ENCODE measurements around the gene ZPR1. TPM values are rescaled to one million over a fixed set of nuclear protein-coding genes. Genes with fewer than 3 reads are reported as not detected.

ZPR1 gene
- total RNA-seq, 2 donors from 2014 or later, result 31.1 to 40.7 TPM

GRCh38 chr11:116786326-116786725 lies 1.5 kb downstream of the ZPR1 start:
- no peak overlapping the region for H3K4me3 ChIP-seq
- H3K9me3 ChIP-seq, result no peaks in the 10 kb centered on the region
- no peak overlapping the region for H3K9ac ChIP-seq (ENCODE audit: low read depth in 2 of 2, low read length in 2 of 2)
- H3K27ac ChIP-seq, result no peak overlapping the region
- no peaks in the 10 kb centered on the region for H3K27me3 ChIP-seq
- intact Hi-C loops (cut with DNase I), result no loop called here
- H3K4me1 ChIP-seq, result peaks cover 6% of the 10 kb centered on the region
- no peak for DNase-seq
- peaks cover 7% of the 10 kb centered on the region for H3K36me3 ChIP-seq
- no peak for TF ChIP-seq CTCF (IDR thresholded peaks at IDR 0.05)

GRCh38 chr11:116782728-116783127 lies 5.1 kb downstream of the ZPR1 start:
- H3K9me3 ChIP-seq, result no peaks in the 10 kb centered on the region
- DNase-seq, result no peak
- H3K27ac ChIP-seq, result no peak overlapping the region
- intact Hi-C loops (cut with DNase I), result no loop called here
- no peak overlapping the region for H3K4me3 ChIP-seq
- H3K36me3 ChIP-seq, result peaks cover 19% of the 10 kb centered on the region
- H3K27me3 ChIP-seq, result no peaks in the 10 kb centered on the region
- no peak for TF ChIP-seq CTCF (IDR thresholded peaks at IDR 0.05)
- no peak overlapping the region for H3K9ac ChIP-seq (ENCODE audit: low read depth in 2 of 2, low read length in 2 of 2)
- peaks cover 6% of the 10 kb centered on the region for H3K4me1 ChIP-seq

- Histone ChIP-seq H3K27me3 (no peaks in the 10 kb centered on the region), H3K9me3 (no peaks in the 10 kb centered on the region), H3K9ac (ENCODE audit: low read depth in 2 of 2, low read length in 2 of 2) (no peak overlapping the region), H3K27ac (no peak overlapping the region), H3K4me3 (no peak overlapping the region), H3K4me1 (no peaks in the 10 kb centered on the region), H3K36me3 (peaks cover 12% of the 10 kb centered on the region)
- DNase-seq, result no peak
- no peak for TF ChIP-seq CTCF (IDR thresholded peaks at IDR 0.05)
- intact Hi-C loops (cut with DNase I), result no loop called here
These were observed 9.3 kb downstream of the ZPR1 start for GRCh38 chr11:116778556-116778955.

- H3K9me3 ChIP-seq, result no peaks in the 10 kb centered on the region
- H3K27ac ChIP-seq, result no peak overlapping the region
- H3K4me1 ChIP-seq, result peaks cover 2% of the 10 kb centered on the region
- H3K36me3 ChIP-seq, result peaks cover 12% of the 10 kb centered on the region
- no peak overlapping the region for H3K9ac ChIP-seq (ENCODE audit: low read depth in 2 of 2, low read length in 2 of 2)
- H3K4me3 ChIP-seq, result no peak overlapping the region
- H3K27me3 ChIP-seq, result no peaks in the 10 kb centered on the region
- DNase-seq, result no peak
- intact Hi-C loops (cut with DNase I), result no loop called here
- no peak for TF ChIP-seq CTCF (IDR thresholded peaks at IDR 0.05)
These were observed 10.8 kb downstream of the ZPR1 start for GRCh38 chr11:116777056-116777455.

- Histone ChIP-seq H3K36me3 (peaks cover 12% of the 10 kb centered on the region), H3K9ac (ENCODE audit: low read depth in 2 of 2, low read length in 2 of 2) (no peak overlapping the region), H3K4me3 (no peak overlapping the region), H3K4me1 (peaks cover 7% of the 10 kb centered on the region), H3K27ac (no peak overlapping the region), H3K9me3 (no peaks in the 10 kb centered on the region), H3K27me3 (no peaks in the 10 kb centered on the region)
- no peak for TF ChIP-seq CTCF (IDR thresholded peaks at IDR 0.05)
- intact Hi-C loops (cut with DNase I), result no loop called here
- DNase-seq, result no peak
These were observed 11.3 kb downstream of the ZPR1 start for GRCh38 chr11:116776522-116776984.

- intact Hi-C loops (cut with DNase I), result no loop called here
- Histone ChIP-seq H3K36me3 (peaks cover 12% of the 10 kb centered on the region), H3K9ac (ENCODE audit: low read depth in 2 of 2, low read length in 2 of 2) (no peak overlapping the region), H3K27me3 (no peaks in the 10 kb centered on the region), H3K9me3 (no peaks in the 10 kb centered on the region), H3K27ac (no peak overlapping the region), H3K4me3 (no peak overlapping the region), H3K4me1 (peaks cover 9% of the 10 kb centered on the region)
- DNase-seq, result no peak
- TF ChIP-seq CTCF (IDR thresholded peaks at IDR 0.05), result no peak
These were observed 11.8 kb downstream of the ZPR1 start for GRCh38 chr11:116775975-116776374.

Data from colonic mucosa (tissue), 4 donors.